ENCODE measurements around the gene KDM5D.

Gene KDM5D

DNA sequence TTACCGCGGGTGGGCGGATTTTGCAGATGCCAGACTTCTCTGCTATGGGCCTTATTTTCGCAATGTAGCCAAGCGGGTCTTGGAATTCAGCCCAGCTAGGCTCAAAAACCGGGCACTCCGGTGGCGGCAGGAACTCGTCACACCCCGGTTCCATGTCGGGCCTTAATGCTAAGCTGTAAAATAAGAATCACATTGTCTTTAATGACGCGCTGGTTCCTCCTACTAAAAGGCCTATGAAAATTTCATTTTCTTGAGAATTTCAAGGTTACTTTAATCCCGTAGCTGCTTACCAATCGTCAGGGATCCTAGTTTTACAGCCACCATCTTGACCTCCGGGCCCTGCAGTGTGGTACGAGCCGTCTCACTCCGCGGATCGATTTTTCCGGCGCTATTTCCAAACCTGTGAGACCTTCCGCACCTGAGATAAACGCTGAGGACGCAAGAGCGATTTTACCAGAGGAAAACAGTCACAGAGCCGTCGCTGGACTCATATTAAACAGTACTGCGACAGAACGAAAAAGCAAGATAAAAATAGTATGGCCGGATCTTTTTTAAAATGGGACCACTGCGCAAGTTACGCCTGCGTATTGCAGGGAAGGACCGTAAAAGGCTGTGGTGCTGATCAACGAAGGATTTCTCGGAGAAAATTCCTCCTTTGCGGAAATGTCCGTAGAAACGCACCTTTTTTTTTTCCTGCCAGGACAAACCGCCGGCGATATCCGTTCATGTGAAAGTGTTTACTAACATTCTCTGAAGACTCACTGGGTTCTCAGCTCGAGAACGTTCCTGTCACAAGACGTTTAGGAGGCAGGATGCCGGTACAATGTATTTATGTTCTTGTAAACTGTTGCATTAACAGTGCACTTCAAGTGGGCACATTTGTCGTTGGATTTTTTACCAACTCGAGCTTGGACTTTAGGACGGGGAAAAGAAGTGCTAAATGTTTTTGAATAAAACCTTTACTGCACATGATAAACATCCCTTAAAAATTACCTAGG is at the start of gene KDM5D:
Gene KDM5D (minus strand): TSS at position 346 of the 998 bp plus-strand sequence. CDS start 192 bp downstream, at position 154.
- DNase-seq (ENCODE audit: low read depth) = no peak

DNA sequence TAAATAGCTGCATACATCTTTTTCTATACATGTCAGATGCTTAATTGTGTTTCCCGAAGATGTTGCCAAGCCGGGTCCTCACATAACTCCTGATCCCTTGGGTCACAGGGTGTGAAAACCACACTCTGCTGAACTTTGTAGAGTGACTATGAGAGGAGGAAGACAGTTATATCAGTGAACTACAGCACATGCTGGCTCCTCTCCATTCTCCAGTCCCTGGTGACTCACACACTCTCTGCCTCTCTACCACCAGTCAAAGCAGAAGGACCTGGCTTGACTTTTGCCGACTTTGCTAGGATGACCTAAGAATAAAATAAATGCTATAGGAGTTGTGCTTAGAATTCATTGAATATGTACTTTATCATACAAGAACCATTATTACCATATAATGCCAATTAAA is 23.8 kb upstream of the KDM5D start:
- DNase-seq (ENCODE audit: low read depth) = no peak

DNA sequence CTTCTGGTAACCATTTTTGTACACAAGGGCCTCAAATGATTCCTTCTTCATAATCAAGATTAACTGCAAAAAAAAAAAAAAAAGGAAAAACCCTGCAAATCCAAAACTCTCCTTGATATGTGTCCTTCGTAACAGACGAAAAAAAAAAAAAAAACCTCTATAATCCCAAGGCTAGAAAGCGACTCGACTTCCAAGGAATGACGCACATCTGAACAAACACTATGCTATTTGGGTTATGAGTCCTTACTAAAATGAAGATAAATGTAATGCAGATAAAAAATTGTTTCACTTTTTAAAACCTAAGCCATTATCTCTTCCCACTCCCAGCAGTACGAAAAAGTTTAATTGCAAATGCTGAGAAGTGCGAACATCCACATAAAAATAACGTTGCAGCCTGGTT is 1.2 kb downstream of the KDM5D start:
- no peak for DNase-seq (ENCODE audit: low read depth)

DNA sequence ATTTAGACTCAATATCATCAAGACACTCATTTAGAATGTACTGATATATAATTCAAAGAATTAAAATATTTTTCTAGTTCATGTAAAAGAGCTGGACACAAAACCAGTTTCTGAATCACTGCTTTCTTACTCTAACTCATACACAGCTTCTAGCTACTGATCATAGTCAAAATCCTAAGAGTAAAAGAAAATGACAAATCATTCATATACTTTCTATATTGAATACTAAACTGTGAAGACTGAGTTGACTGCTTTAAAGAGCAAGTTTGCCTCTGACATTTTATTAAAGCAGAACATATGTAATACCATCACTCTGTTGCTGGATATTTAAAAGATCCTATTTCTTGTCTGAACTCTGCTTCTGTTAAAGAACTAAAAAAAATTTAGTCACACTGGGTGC is 2.4 kb downstream of the KDM5D start:
- DNase-seq (ENCODE audit: low read depth) = no peak

DNA sequence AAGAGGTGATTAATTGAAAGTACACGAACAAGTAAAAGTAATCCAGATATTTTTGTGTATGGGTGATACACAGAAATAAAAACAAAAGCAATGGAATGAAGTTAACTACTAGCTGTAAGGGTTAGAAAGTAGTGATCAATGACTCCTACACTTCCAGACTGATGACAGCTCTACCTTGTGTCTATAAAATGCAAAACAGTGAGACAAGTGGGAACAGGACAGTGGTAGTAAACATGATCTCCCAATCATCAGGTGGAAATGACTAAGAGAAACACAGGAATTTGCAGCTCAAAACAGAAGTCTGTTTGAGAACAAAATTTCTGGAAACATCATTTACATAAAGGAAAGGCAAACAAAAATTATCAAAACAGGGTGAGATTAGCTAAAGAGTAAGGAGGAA is 10.1 kb downstream of the KDM5D start:
- no peak for DNase-seq (ENCODE audit: low read depth)

DNA sequence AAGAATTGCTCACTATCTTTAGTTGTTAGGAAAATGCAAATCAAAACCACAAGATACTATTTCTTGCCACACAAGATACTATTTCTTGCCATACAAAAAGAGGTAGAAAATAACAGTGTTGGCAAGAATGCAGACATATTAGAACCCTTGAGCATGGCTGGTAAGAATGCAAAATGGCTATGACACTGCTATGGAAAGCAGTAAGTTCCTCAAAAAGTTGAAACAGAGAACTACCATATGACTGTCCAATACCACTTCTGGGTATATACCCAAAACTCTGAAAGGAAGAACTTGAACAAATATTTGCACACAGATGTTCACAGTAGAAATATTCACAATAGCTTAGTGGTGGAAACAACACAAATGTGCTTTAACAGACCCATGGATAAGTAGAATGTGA is 26.6 kb downstream of the KDM5D start:
- DNase-seq (ENCODE audit: low read depth) = no peak

DNA sequence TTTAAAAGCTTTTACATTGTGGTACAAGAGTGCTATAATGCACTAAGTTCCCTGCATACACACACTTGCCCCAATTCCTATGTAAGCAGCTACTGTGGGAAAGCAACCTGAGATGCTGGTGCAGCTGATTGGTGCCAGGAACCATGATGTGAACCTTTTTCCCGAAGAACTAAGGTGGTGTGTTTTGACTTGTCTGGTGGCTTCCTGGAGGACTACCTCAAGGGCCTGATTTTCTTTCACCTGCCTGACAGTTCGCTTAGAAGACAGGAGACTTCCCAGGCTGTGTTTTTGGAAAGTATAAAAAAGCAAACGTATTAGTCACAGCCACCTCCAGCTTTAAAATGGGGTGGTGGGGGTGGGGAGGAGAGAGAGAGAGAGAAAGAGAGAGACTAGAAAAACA is 27.4 kb downstream of the KDM5D start:
- DNase-seq (ENCODE audit: low read depth) = no peak

DNA sequence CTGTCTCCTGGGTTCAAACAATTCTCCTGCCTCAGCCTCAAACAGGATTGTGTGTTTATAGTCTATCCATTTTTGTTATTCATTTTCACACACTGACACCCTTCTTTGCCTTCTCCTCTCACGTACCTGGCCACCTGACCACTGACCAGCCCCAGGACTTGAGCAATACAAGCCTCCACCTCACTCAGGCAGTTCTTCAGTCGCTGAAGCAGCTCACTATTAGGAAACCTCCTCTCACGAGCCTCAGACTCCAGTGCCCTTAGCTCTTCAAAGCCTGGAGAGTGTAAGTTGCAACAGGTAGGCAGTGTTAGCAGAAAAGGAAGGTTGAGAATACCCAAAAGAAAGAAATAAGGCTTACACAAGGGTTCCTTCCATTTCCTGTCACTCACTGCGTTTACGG is 29.3 kb downstream of the KDM5D start:
- DNase-seq (ENCODE audit: low read depth) = no peak

DNA sequence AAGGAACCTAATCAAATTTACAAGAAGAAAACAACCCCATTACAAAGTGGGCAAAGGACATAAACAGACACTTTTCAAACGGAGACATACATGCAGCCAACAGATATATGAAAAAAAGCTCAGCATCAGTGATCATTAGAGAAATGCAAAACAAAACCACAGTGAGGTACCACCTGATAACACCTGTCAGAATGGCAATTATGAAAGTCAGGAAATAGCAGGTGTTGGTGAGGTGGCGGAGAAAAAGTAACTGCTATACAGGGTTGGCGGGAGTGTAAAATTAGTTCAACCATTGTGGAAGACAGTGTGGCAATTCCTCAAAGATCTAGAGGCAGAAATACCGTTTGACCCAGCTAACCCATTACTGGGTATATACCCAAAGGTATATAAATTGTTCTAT is 31.1 kb downstream of the KDM5D start:
- DNase-seq (ENCODE audit: low read depth) = no peak

DNA sequence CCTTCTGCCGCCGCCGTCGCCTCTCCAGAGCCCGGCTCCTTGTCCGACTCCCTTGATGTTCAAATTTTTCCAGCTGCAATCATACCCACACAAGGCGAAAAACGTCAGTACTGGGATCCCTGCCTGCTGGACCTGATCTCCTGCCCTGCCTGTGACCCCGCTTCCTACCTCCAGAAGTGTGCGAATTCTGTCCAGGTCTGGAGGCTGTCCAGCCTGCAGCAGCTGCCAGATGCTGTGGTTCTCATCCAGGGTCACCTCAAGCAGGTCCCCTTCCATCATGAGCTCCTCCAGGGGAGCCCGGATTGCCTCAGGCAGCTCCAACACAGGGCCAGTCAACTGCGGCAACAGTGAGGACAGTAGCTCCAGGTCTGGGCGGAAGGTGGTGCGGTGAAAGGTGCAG is 38.3 kb downstream of the KDM5D start:
- no peak for DNase-seq (ENCODE audit: low read depth)

DNA sequence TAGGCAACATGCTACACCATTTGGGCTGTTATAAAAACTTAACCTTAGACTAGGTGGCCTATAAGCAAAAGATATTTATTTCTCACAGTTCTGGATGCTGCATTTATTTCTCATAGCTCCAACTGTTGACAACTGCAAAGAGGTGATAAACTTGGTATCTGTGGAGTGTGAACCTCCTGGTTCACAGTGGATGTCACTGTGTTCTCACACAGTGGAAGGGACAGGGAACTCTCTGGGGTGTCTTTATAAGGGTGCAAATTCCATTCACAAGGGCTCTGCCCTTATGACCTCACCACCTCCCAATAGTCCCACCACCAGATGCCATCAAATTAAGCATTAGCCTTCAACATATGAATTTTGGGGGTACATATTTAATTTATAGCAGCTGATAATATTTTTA is 46.0 kb downstream of the KDM5D start:
- DNase-seq (ENCODE audit: low read depth) = no peak

DNA sequence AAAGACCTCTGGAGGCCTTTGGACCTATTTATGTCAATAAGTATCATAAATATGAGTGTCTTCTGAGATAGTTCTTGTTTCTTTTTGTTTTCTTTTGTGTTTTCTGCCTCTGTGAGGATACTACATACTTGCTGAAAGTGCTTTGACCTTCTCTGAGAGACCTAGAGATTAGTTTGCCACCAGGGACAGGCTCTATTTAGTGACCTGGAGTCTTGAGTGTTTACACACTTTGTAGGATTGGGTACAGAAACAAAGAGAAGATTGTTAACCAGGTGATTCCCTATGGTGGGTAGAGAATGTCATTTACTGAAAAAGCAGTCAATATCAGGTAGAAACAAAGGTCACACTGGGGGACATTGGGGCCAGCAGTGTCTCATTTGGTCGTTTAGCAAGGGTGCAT is 63.7 kb downstream of the KDM5D start:
- DNase-seq (ENCODE audit: low read depth) = no peak

Measured in GM04504 (cell line).